ENCODE results near the gene AS3MT.
"Not testable (repeated sequence)": the region's sequence is repeated elsewhere in the genome, so short reads cannot be mapped to it uniquely, and the experiment has no call there.

The AS3MT gene

DNA sequence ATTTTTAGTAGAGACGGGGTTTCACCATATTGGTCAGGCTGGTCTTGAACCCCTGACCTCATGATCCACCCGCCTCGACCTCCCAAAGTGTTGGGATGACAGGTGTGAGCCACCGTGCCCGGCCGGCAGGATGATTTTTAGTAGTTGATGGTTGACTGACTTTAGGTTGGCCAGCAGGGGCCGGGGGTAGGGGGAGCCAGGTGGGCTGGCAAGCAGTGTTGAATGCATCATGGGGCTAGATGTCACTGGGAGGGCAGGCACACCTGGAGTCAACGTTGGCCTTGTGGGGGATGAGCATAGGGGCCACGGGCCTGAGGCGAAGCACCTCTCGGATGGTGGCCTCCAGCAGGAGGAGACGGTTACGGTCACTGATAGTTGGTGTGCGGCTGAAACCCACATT is 37.0 kb upstream of the AS3MT start:
- H3K4me3 ChIP-seq (ENCODE audit: low read length), result no peak overlapping the region
- no peak for TF ChIP-seq CTCF (conservative IDR thresholded peaks at IDR 0.05; ENCODE audit: low read depth, low read length)

DNA sequence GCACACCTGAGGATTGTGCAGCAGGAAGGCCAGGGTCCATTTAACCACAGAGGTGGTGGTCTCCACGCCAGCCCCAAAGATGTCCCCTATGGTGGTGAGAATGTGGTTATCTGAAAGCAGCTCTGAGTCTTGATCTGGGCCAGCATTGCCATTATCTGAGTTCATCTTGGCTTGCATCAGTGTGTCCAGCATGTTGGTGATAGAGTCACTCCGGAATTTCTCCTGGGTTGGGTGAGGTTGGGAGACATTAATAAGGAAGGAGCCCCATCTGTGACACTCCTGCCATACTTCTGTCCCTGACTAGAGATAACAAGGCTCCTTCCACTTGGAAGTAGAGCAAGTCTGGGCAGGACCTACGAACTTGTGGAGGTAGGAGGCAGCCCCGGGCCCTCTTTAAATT is 36.3 kb upstream of the AS3MT start:
- no peak overlapping the region for H3K4me3 ChIP-seq (ENCODE audit: low read length)
- DNase-seq (ENCODE audit: low read depth), result no peak
- no peak for TF ChIP-seq CTCF (conservative IDR thresholded peaks at IDR 0.05; ENCODE audit: low read depth, low read length)

More for the DNA sequence above, 37.0 kb upstream of the AS3MT start:
- no peak for DNase-seq (ENCODE audit: low read depth)

DNA sequence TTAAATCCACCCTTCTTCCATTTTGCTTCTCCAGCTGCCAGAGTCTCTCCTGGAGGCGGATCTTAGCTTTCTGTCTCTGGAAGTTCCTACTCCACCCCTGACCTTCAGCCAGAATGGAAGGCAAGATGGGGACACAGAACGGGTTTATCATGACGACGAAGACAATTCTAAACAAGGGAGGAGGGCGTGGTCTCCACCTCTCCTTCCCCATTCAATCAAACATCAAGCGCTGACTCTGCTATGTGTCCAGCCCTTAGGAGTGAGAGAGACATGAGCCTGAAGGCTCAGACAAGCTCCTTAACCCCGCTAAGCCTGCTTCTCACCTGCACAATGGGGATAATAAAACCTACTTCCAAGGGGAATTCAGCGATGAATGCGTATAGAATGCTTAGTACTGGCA is 35.1 kb upstream of the AS3MT start:
- no peak for DNase-seq (ENCODE audit: low read depth)
- H3K4me3 ChIP-seq (ENCODE audit: low read length), result no peak overlapping the region
- no peak for TF ChIP-seq CTCF (conservative IDR thresholded peaks at IDR 0.05; ENCODE audit: low read depth, low read length)

DNA sequence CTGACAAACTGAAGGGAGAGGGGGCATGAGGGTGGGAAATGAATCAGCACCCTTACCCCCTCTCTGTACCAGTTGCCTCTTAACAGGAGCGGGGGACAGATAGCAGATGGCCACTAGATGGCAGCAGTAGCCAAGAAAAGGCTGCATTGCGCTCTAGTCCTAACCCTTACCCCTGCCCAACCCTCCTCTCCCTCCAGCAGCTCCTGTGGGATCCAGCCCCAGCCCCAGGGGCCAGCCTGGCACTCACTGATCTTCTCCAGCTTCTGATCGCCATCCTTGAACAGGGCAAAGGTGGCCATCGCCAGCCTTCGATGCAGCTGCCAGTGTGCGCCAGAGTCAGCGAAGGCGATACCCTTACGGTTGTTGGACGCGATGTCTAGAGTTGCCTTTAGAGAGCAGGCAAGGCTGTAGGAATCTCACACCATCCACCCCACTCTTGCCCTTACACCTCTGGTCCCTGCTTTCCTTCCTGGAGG is 34.2 kb upstream of the AS3MT start:
- peak; percentile 91 for TF ChIP-seq CTCF (conservative IDR thresholded peaks at IDR 0.05; ENCODE audit: low read depth, low read length)
- H3K4me3 ChIP-seq (ENCODE audit: low read length), result no peak overlapping the region
- no peak for DNase-seq (ENCODE audit: low read depth)

GRCh38 chr10:102837230-102837721 is 32.0 kb upstream of the AS3MT start, which contains the start of gene CYP17A1:
TSS of gene CYP17A1 (minus strand) at chr10:102837413. CDS start at chr10:102837361, 52 bp downstream.
- TF ChIP-seq CTCF (conservative IDR thresholded peaks at IDR 0.05; ENCODE audit: low read depth, low read length), result no peak
- H3K4me3 ChIP-seq (ENCODE audit: low read length), result no peak within 1 kb of the TSS
- DNase-seq (ENCODE audit: low read depth), result no peak

- DNase-seq (ENCODE audit: low read depth); H3K4me3 ChIP-seq (ENCODE audit: low read length): not testable (repeated sequence)
These were observed 30.9 kb upstream of the AS3MT start for GRCh38 chr10:102838276-102838927.

GRCh38 chr10:102841827-102842345 is 27.4 kb upstream of the AS3MT start:
- no peak for TF ChIP-seq CTCF (conservative IDR thresholded peaks at IDR 0.05; ENCODE audit: low read depth, low read length)
- DNase-seq (ENCODE audit: low read depth), result no peak
- H3K4me3 ChIP-seq (ENCODE audit: low read length), result no peak overlapping the region

- not testable (repeated sequence) for DNase-seq (ENCODE audit: low read depth); H3K4me3 ChIP-seq (ENCODE audit: low read length)
These were observed 26.1 kb upstream of the AS3MT start for GRCh38 chr10:102843139-102843538.

GRCh38 chr10:102844190-102844776 is 25.0 kb upstream of the AS3MT start:
- H3K4me3 ChIP-seq (ENCODE audit: low read length); DNase-seq (ENCODE audit: low read depth): not testable (repeated sequence)

All from retinal pigment epithelial cell (primary cell).